AG08395 (cell line): Measurements from ENCODE around the gene CISD2.
"Not testable (repeated sequence)": the region's sequence is repeated elsewhere in the genome, so short reads cannot be mapped to it uniquely, and the experiment has no call there.

Experiments
- DNase-seq: peaks from one replicate; pipeline ENCODE4 v3.0.0; 2012; ENCODE audit warnings: mixed read lengths, low spot score

Gene CISD2

GRCh38 chr4:102918859-102919258 lies 50.1 kb downstream of the CISD2 start:
- DNase-seq, result no peak

GRCh38 chr4:102919697-102920096 lies 50.9 kb downstream of the CISD2 start:
- not testable (repeated sequence) for DNase-seq

- no peak for DNase-seq
Measured at GRCh38 chr4:102935716-102936115, 66.9 kb downstream of the CISD2 start.

GRCh38 chr4:102938063-102938462 lies 69.3 kb downstream of the CISD2 start:
- not testable (repeated sequence) for DNase-seq
